ENCODE results near the gene SON.

Gene SON

GRCh38 chr21:33558777-33559421 is 16.1 kb downstream of the SON start:
- H3K27ac ChIP-seq (replicated peaks): no peak overlapping the region
- DNase-seq (ENCODE audit: low read depth in 1 of 2, low spot score in 1 of 2): no peak
- TF ChIP-seq, protein P1, sequence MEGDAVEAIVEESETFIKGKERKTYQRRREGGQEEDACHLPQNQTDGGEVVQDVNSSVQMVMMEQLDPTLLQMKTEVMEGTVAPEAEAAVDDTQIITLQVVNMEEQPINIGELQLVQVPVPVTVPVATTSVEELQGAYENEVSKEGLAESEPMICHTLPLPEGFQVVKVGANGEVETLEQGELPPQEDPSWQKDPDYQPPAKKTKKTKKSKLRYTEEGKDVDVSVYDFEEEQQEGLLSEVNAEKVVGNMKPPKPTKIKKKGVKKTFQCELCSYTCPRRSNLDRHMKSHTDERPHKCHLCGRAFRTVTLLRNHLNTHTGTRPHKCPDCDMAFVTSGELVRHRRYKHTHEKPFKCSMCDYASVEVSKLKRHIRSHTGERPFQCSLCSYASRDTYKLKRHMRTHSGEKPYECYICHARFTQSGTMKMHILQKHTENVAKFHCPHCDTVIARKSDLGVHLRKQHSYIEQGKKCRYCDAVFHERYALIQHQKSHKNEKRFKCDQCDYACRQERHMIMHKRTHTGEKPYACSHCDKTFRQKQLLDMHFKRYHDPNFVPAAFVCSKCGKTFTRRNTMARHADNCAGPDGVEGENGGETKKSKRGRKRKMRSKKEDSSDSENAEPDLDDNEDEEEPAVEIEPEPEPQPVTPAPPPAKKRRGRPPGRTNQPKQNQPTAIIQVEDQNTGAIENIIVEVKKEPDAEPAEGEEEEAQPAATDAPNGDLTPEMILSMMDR (IDR thresholded peaks at IDR 0.05; ENCODE audit: insufficient read depth, low read length): no peak
- no peak for TF ChIP-seq GABPA (IDR thresholded peaks at IDR 0.05; ENCODE audit: low read depth)
- no peak for TF ChIP-seq POLR2AphosphoS5 (IDR thresholded peaks at IDR 0.05; ENCODE audit: low read depth)
- no peak for TF ChIP-seq SPI1 (IDR thresholded peaks at IDR 0.05; ENCODE audit: borderline replicate concordance, low read depth)
- TF ChIP-seq, protein P2, sequence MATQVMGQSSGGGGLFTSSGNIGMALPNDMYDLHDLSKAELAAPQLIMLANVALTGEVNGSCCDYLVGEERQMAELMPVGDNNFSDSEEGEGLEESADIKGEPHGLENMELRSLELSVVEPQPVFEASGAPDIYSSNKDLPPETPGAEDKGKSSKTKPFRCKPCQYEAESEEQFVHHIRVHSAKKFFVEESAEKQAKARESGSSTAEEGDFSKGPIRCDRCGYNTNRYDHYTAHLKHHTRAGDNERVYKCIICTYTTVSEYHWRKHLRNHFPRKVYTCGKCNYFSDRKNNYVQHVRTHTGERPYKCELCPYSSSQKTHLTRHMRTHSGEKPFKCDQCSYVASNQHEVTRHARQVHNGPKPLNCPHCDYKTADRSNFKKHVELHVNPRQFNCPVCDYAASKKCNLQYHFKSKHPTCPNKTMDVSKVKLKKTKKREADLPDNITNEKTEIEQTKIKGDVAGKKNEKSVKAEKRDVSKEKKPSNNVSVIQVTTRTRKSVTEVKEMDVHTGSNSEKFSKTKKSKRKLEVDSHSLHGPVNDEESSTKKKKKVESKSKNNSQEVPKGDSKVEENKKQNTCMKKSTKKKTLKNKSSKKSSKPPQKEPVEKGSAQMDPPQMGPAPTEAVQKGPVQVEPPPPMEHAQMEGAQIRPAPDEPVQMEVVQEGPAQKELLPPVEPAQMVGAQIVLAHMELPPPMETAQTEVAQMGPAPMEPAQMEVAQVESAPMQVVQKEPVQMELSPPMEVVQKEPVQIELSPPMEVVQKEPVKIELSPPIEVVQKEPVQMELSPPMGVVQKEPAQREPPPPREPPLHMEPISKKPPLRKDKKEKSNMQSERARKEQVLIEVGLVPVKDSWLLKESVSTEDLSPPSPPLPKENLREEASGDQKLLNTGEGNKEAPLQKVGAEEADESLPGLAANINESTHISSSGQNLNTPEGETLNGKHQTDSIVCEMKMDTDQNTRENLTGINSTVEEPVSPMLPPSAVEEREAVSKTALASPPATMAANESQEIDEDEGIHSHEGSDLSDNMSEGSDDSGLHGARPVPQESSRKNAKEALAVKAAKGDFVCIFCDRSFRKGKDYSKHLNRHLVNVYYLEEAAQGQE (IDR thresholded peaks at IDR 0.05; ENCODE audit: insufficient replicate concordance, low read depth): no peak

GRCh38 chr21:33559813-33560212 is 17.0 kb downstream of the SON start:
- DNase-seq (ENCODE audit: low read depth in 1 of 2, low spot score in 1 of 2): no peak
- H3K27me3 ChIP-seq (ENCODE audit: insufficient read depth, poor library complexity, severe bottlenecking): no peaks in the 10 kb centered on the region
- TF ChIP-seq, protein P2 (IDR thresholded peaks at IDR 0.05; ENCODE audit: insufficient replicate concordance, low read depth): no peak
- TF ChIP-seq, protein P1 (IDR thresholded peaks at IDR 0.05; ENCODE audit: insufficient read depth, low read length): no peak
- TF ChIP-seq SPI1 (IDR thresholded peaks at IDR 0.05; ENCODE audit: borderline replicate concordance, low read depth) (no peak), GABPA (IDR thresholded peaks at IDR 0.05; ENCODE audit: low read depth) (no peak), POLR2AphosphoS5 (IDR thresholded peaks at IDR 0.05; ENCODE audit: low read depth) (no peak)
- H3K4me3 ChIP-seq (replicated peaks; ENCODE audit: insufficient read depth, low read length): no peak overlapping the region
- H3K27ac ChIP-seq (replicated peaks): no peak overlapping the region

More at GRCh38 chr21:33558777-33559421, 16.1 kb downstream of the SON start:
- H3K4me3 ChIP-seq (replicated peaks; ENCODE audit: insufficient read depth, low read length): no peak overlapping the region
- no peaks in the 10 kb centered on the region for H3K27me3 ChIP-seq (ENCODE audit: insufficient read depth, poor library complexity, severe bottlenecking)

DNA sequence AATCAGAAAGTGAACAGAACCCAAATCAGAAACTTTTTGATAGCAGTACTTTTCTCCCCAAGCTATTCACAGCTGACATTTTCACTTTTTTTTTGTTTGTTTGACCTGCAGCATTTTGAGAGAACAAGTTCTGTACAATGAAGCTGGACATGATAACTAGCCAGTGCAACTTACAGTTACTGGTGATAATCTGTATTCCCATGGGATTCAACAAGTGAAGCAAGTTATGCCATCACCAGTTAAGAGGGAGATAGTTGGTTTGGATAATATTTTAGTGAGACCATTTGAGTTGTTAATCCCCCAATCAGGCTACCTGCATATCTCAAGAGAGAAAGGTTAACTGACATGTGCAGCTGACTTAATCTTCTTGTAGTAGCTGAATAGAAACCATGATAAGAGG is 18.1 kb downstream of the SON start:
- DNase-seq (ENCODE audit: low read depth in 1 of 2, low spot score in 1 of 2): no peak
- Histone ChIP-seq H3K27ac (replicated peaks) (no peak overlapping the region), H3K4me3 (replicated peaks; ENCODE audit: insufficient read depth, low read length) (no peak overlapping the region), H3K27me3 (ENCODE audit: insufficient read depth, poor library complexity, severe bottlenecking) (no peaks in the 10 kb centered on the region)
- TF ChIP-seq, protein P1 (IDR thresholded peaks at IDR 0.05; ENCODE audit: insufficient read depth, low read length): no peak
- TF ChIP-seq SPI1 (IDR thresholded peaks at IDR 0.05; ENCODE audit: borderline replicate concordance, low read depth): no peak
- TF ChIP-seq POLR2AphosphoS5 (IDR thresholded peaks at IDR 0.05; ENCODE audit: low read depth): no peak
- no peak for TF ChIP-seq GABPA (IDR thresholded peaks at IDR 0.05; ENCODE audit: low read depth)
- TF ChIP-seq, protein P2 (IDR thresholded peaks at IDR 0.05; ENCODE audit: insufficient replicate concordance, low read depth): no peak
